Measurements from ENCODE around the gene ZNF622. TPM values are rescaled to one million over a fixed set of nuclear protein-coding genes. Genes with fewer than 3 reads are reported as not detected.
A peak's percentile ranks its signal among the peaks of the same experiment; 100 is the strongest.

Gene ZNF622
- total and polyA plus RNA-seq, 8 donors, result 19.3 to 52.1 (median 26.5) TPM

- H3K36me3 ChIP-seq, result no peaks in the 10 kb centered on the region
- H3K27ac ChIP-seq, result peak overlapping the region in 2 of 4 donors; percentile 63 to 83
- no peaks in the 10 kb centered on the region for H3K27me3 ChIP-seq
- no peak overlapping the region for H3K4me3 ChIP-seq
- WGBS, 2 donors, result 9 to 10% methylated on average over 1 of the region's 1 CpG
- FAIRE-seq (peak; percentile 97), ATAC-seq (peak; percentile 38 to 71 (median 67)), DNase-seq (no peak)
- peaks cover 19 to 45% (median 33%) of the 10 kb centered on the region in 3 donors for H3K4me1 ChIP-seq
- intact Hi-C loops (cut with DNase I), result no loop called here
- TF ChIP-seq CTCF (IDR thresholded peaks at IDR 0.05), result peak in 3 of 4 donors; percentile 40 to 58 (median 48)
- H3K9me3 ChIP-seq, result no peaks in the 10 kb centered on the region
These were observed 23.8 kb upstream of the ZNF622 start for GRCh38 chr5:16489322-16489791.

- no peaks in the 10 kb centered on the region for H3K27me3 ChIP-seq
- H3K9me3 ChIP-seq, result no peaks in the 10 kb centered on the region
- FAIRE-seq, result no peak
- intact Hi-C loops (cut with DNase I), result no loop called here
- WGBS, 2 donors, result 35 to 38% methylated on average over 2 of the region's 2 CpGs
- no peak for TF ChIP-seq CTCF (IDR thresholded peaks at IDR 0.05)
- peak overlapping the region; percentile 44 to 83 (median 72) for H3K27ac ChIP-seq
- peak in 1 of 6 donors; percentile 51 for DNase-seq
- peaks cover 12 to 41% (median 27%) of the 10 kb centered on the region in 3 donors for H3K4me1 ChIP-seq
- H3K4me3 ChIP-seq, result peak overlapping the region in 1 of 4 donors; percentile 13
- ATAC-seq, result peak; percentile 56 to 66 (median 62)
- H3K36me3 ChIP-seq, result no peaks in the 10 kb centered on the region
These were observed 21.9 kb upstream of the ZNF622 start for GRCh38 chr5:16487456-16487855.

GRCh38 chr5:16486711-16487111 lies 21.1 kb upstream of the ZNF622 start:
- intact Hi-C loops (cut with DNase I), result no loop called here
- peak overlapping the region; percentile 44 to 83 (median 72) for H3K27ac ChIP-seq
- H3K4me1 ChIP-seq, result peaks cover 12 to 36% (median 27%) of the 10 kb centered on the region in 3 donors
- no peaks in the 10 kb centered on the region for H3K27me3 ChIP-seq
- no peak overlapping the region for H3K4me3 ChIP-seq
- ATAC-seq, result peak; percentile 55 to 75 (median 68)
- peak in 1 of 6 donors; percentile 42 for DNase-seq
- 34 to 37% methylated on average over 4 of the region's 4 CpGs for WGBS, 2 donors
- TF ChIP-seq CTCF (IDR thresholded peaks at IDR 0.05), result no peak
- no peaks in the 10 kb centered on the region for H3K9me3 ChIP-seq
- no peak for FAIRE-seq
- no peaks in the 10 kb centered on the region for H3K36me3 ChIP-seq

- Histone ChIP-seq H3K27me3 (no peaks in the 10 kb centered on the region), H3K4me3 (no peak overlapping the region), H3K27ac (peak overlapping the region in 2 of 4 donors; percentile 80 to 83), H3K9me3 (no peaks in the 10 kb centered on the region), H3K4me1 (peaks cover 12 to 34% (median 27%) of the 10 kb centered on the region in 3 donors), H3K36me3 (no peaks in the 10 kb centered on the region)
- no peak for ATAC-seq
- intact Hi-C loops (cut with DNase I), result no loop called here
- FAIRE-seq, result no peak
- no peak for TF ChIP-seq CTCF (IDR thresholded peaks at IDR 0.05)
- DNase-seq, result no peak
These were observed 20.1 kb upstream of the ZNF622 start for GRCh38 chr5:16485656-16486055.

- H3K4me3 ChIP-seq, result no peak overlapping the region
- ATAC-seq, result no peak
- intact Hi-C loops (cut with DNase I), result no loop called here
- no peak for FAIRE-seq
- no peak for DNase-seq
- TF ChIP-seq CTCF (IDR thresholded peaks at IDR 0.05), result no peak
- peaks cover 7 to 23% (median 18%) of the 10 kb centered on the region in 3 donors for H3K4me1 ChIP-seq
- H3K9me3 ChIP-seq, result no peaks in the 10 kb centered on the region
- no peaks in the 10 kb centered on the region for H3K27me3 ChIP-seq
- H3K27ac ChIP-seq, result no peak overlapping the region
- no peaks in the 10 kb centered on the region for H3K36me3 ChIP-seq
- 73 to 77% methylated on average over 1 of the region's 1 CpG for WGBS, 2 donors
These were observed 18.5 kb upstream of the ZNF622 start for GRCh38 chr5:16484081-16484480.
